Duodenal mucosa (tissue), 2 donors: Measurements from ENCODE around the gene SLC39A11.
"Not testable (repeated sequence)": the region's sequence is repeated elsewhere in the genome, so short reads cannot be mapped to it uniquely, and the experiment has no call there.

Experiments
- H3K27ac ChIP-seq: one replicate; pipeline ENCODE4 v1.7.0; 2013; ENCODE audit warnings: low read depth, low read length
- H3K27me3 ChIP-seq, 2 donors: one replicate each; pipeline ENCODE4 v1.7.0; 2013; ENCODE audit warnings: low read length in 2 of 2, control low read depth in 1 of 2; ENCODE audit not compliant: insufficient read depth in 2 of 2, control insufficient read depth in 1 of 2
- H3K36me3 ChIP-seq, 2 donors: one replicate each; pipeline ENCODE4 v1.7.0; 2013; ENCODE audit warnings: low read length in 2 of 2, control low read depth in 1 of 2; ENCODE audit not compliant: insufficient read depth in 2 of 2, control insufficient read depth in 1 of 2
- H3K4me1 ChIP-seq, 2 donors: one replicate each; pipeline ENCODE4 v1.7.0; 2013; ENCODE audit warnings: low read length in 2 of 2, control low read depth in 1 of 2; ENCODE audit not compliant: insufficient read depth in 2 of 2, control insufficient read depth in 1 of 2
- H3K4me3 ChIP-seq, 2 donors: one replicate each; pipeline ENCODE4 v1.7.0; 2013; ENCODE audit warnings: low read length in 2 of 2, low read depth in 1 of 2
- H3K9ac ChIP-seq, 2 donors: one replicate each; pipeline ENCODE4 v1.7.0; 2013; ENCODE audit warnings: low read length in 2 of 2, low read depth in 1 of 2
- H3K9me3 ChIP-seq, 2 donors: one replicate each; pipeline ENCODE4 v1.7.0; 2013; ENCODE audit warnings: low read length in 2 of 2, control low read depth in 1 of 2; ENCODE audit not compliant: control insufficient read depth in 1 of 2

The SLC39A11 gene

GRCh38 chr17:72943826-72944689 is 148.4 kb downstream of the SLC39A11 start:
- Histone ChIP-seq H3K36me3 (peaks cover 0 to 12% of the 10 kb centered on the region in 2 donors), H3K27me3 (no peaks in the 10 kb centered on the region), H3K4me3 (no peak overlapping the region), H3K9me3 (no peaks in the 10 kb centered on the region), H3K9ac (no peak overlapping the region), H3K4me1 (no peaks in the 10 kb centered on the region), H3K27ac (no peak overlapping the region)

- no peaks in the 10 kb centered on the region for H3K9me3 ChIP-seq
- H3K27ac ChIP-seq, result no peak overlapping the region
- H3K27me3 ChIP-seq, result no peaks in the 10 kb centered on the region
Observed at GRCh38 chr17:72942579-72942978, 149.9 kb downstream of the SLC39A11 start.

GRCh38 chr17:72940496-72940895 is 152.0 kb downstream of the SLC39A11 start:
- Histone ChIP-seq H3K9ac (no peak overlapping the region), H3K9me3 (no peaks in the 10 kb centered on the region), H3K27me3 (no peaks in the 10 kb centered on the region), H3K36me3 (peaks cover 2 to 3% of the 10 kb centered on the region in 2 donors), H3K4me3 (no peak overlapping the region), H3K4me1 (no peaks in the 10 kb centered on the region), H3K27ac (no peak overlapping the region)

More at GRCh38 chr17:72942579-72942978, 149.9 kb downstream of the SLC39A11 start:
- peaks cover 0 to 12% of the 10 kb centered on the region in 2 donors for H3K36me3 ChIP-seq
- no peaks in the 10 kb centered on the region for H3K4me1 ChIP-seq
- H3K9ac ChIP-seq, result no peak overlapping the region
- no peak overlapping the region for H3K4me3 ChIP-seq

DNA sequence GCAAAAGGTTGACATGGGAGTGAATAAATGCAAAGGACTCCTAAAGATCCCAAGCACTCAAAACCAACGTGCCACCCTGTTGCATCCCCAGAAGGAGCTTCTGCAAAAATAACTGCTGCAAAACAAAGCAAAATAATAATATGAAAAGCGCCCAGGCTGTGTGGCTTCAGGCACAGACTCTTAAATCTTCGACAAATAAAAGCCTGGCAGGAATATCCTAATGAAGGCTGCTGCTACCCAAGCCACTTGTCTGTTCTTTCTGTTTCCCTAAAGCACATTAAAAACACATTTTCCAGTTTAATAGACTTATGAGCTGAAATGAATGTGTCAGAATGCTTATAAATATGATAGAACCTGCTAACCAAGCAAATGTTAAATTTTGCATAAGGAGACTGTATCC is 154.0 kb downstream of the SLC39A11 start:
- Histone ChIP-seq H3K27ac (no peak overlapping the region), H3K4me1 (no peaks in the 10 kb centered on the region), H3K27me3 (no peaks in the 10 kb centered on the region), H3K4me3 (no peak overlapping the region), H3K9me3 (no peaks in the 10 kb centered on the region), H3K36me3 (peaks cover 0 to 2% of the 10 kb centered on the region in 2 donors), H3K9ac (no peak overlapping the region)

- H3K9me3 ChIP-seq, result no peaks in the 10 kb centered on the region
- peaks cover 0 to 2% of the 10 kb centered on the region in 2 donors for H3K36me3 ChIP-seq
- H3K27me3 ChIP-seq, result no peaks in the 10 kb centered on the region
- no peak overlapping the region for H3K4me3 ChIP-seq
- no peaks in the 10 kb centered on the region for H3K4me1 ChIP-seq
- no peak overlapping the region for H3K27ac ChIP-seq
- no peak overlapping the region for H3K9ac ChIP-seq
Observed at GRCh38 chr17:72937707-72938106, 154.8 kb downstream of the SLC39A11 start.

GRCh38 chr17:72937254-72937653 is 155.2 kb downstream of the SLC39A11 start:
- not testable (repeated sequence) for H3K4me1 ChIP-seq, H3K36me3 ChIP-seq, H3K27ac ChIP-seq, H3K27me3 ChIP-seq, H3K9me3 ChIP-seq, H3K9ac ChIP-seq, H3K4me3 ChIP-seq

- Histone ChIP-seq H3K9me3 (no peaks in the 10 kb centered on the region), H3K4me3 (no peak overlapping the region), H3K27ac (no peak overlapping the region), H3K27me3 (no peaks in the 10 kb centered on the region), H3K36me3 (peaks cover 0 to 2% of the 10 kb centered on the region in 2 donors), H3K4me1 (peaks cover 7 to 10% of the 10 kb centered on the region in 2 donors), H3K9ac (no peak overlapping the region)
Observed at GRCh38 chr17:72935984-72936383, 156.5 kb downstream of the SLC39A11 start.

GRCh38 chr17:72934927-72935326 is 157.6 kb downstream of the SLC39A11 start:
- Histone ChIP-seq H3K27me3 (no peaks in the 10 kb centered on the region), H3K9ac (no peak overlapping the region), H3K9me3 (no peaks in the 10 kb centered on the region), H3K4me3 (no peak overlapping the region), H3K36me3 (peaks cover 0 to 2% of the 10 kb centered on the region in 2 donors), H3K4me1 (peaks cover 7 to 10% of the 10 kb centered on the region in 2 donors), H3K27ac (no peak overlapping the region)

GRCh38 chr17:72931635-72932034 is 160.9 kb downstream of the SLC39A11 start:
- Histone ChIP-seq H3K36me3 (peaks cover 0 to 2% of the 10 kb centered on the region in 2 donors), H3K9ac (no peak overlapping the region), H3K4me3 (no peak overlapping the region), H3K4me1 (peaks cover 17 to 37% of the 10 kb centered on the region in 2 donors), H3K9me3 (no peaks in the 10 kb centered on the region), H3K27ac (no peak overlapping the region), H3K27me3 (no peaks in the 10 kb centered on the region)

DNA sequence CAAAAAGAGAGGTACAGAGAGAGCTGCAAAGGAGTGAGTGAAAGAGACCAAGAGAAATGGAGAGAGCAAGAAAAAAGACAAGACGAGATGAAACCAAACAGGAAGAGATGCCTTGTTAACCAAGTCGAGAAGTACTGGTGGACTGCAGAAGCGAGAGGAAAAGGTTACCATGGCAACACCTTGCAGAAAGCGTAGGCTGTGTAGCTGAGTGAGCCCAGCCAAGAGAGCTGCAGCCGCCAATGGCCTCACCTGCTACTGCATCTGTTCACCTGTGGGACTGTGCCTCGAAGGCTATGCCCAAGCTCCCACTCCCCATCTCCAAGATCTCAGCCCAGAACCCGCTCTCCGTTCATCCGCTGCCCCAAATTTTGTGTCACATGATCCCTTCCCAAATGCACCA is 161.3 kb downstream of the SLC39A11 start:
- H3K4me1 ChIP-seq, result peaks cover 17 to 39% of the 10 kb centered on the region in 2 donors
- H3K4me3 ChIP-seq, result no peak overlapping the region
- no peaks in the 10 kb centered on the region for H3K36me3 ChIP-seq
- no peaks in the 10 kb centered on the region for H3K9me3 ChIP-seq
- no peak overlapping the region for H3K9ac ChIP-seq
- H3K27ac ChIP-seq, result no peak overlapping the region
- no peaks in the 10 kb centered on the region for H3K27me3 ChIP-seq
